HL-60 (cell line): ENCODE results near the gene NMNAT1.
A peak's percentile ranks its signal among the peaks of the same experiment; 100 is the strongest.
"Not testable (repeated sequence)": the region's sequence is repeated elsewhere in the genome, so short reads cannot be mapped to it uniquely, and the experiment has no call there.

Source experiments
- DNase-seq, 2 experiments: peaks; one replicate each; pipeline ENCODE4 v3.0.0-alpha.2; 2010 to 2020; ENCODE audit warnings: low read depth in 1 of 2, low spot score in 1 of 2
- H3K27ac ChIP-seq: fragments of 250-450 bp; sonication (Bioruptor Pico); replicated peaks from 2 replicates; pipeline ENCODE4 v1.5.1; 2020; ENCODE audit warnings: mild to moderate bottlenecking, moderate library complexity
- H3K27me3 ChIP-seq: fragments of 250-450 bp; sonication (Bioruptor Pico); 2 replicates; pipeline ENCODE4 v1.5.1; 2021; ENCODE audit warnings: mild to moderate bottlenecking, moderate library complexity; ENCODE audit not compliant: insufficient read depth, poor library complexity, severe bottlenecking
- H3K4me3 ChIP-seq: replicated peaks from 2 replicates; pipeline ENCODE4 v1.5.1; 2011; ENCODE audit warnings: mild to moderate bottlenecking, control low read depth, low read length; ENCODE audit not compliant: insufficient read depth
- CTCF ChIP-seq: IDR thresholded peaks from one replicate; pipeline ENCODE4 v1.5.1; 2011; ENCODE audit warnings: low read length, control low read depth, inconsistent platforms; ENCODE audit not compliant: insufficient read depth
- GABPA ChIP-seq: IDR thresholded peaks from 2 replicates; pipeline ENCODE4 v1.6.1; 2012; ENCODE audit warnings: low read depth
- POLR2AphosphoS5 ChIP-seq: IDR thresholded peaks from 2 replicates; pipeline ENCODE4 v1.6.1; 2012; ENCODE audit warnings: low read depth
- REST ChIP-seq: IDR thresholded peaks from 2 replicates; pipeline ENCODE4 v1.6.1; 2012; ENCODE audit warnings: low read depth; ENCODE audit not compliant: insufficient replicate concordance
- SPI1 ChIP-seq: IDR thresholded peaks from 2 replicates; pipeline ENCODE4 v1.6.1; 2012; ENCODE audit warnings: low read depth, mild to moderate bottlenecking, borderline replicate concordance

The NMNAT1 gene

GRCh38 chr1:10025354-10025753 lies 82.1 kb downstream of the NMNAT1 start:
- no peak for TF ChIP-seq POLR2AphosphoS5
- TF ChIP-seq SPI1 = no peak
- TF ChIP-seq CTCF = no peak
- no peak for TF ChIP-seq GABPA
- no peak for TF ChIP-seq REST
- DNase-seq = no peak
- Histone ChIP-seq H3K27ac (no peak overlapping the region), H3K4me3 (no peak overlapping the region), H3K27me3 (no peaks in the 10 kb centered on the region)

- H3K27ac ChIP-seq = no peak overlapping the region
- H3K27me3 ChIP-seq = no peaks in the 10 kb centered on the region
- no peak for DNase-seq
- TF ChIP-seq REST (no peak), CTCF (no peak), POLR2AphosphoS5 (no peak), GABPA (no peak), SPI1 (no peak)
- H3K4me3 ChIP-seq = no peak overlapping the region
These were observed 83.8 kb downstream of the NMNAT1 start for GRCh38 chr1:10027027-10027426.

- DNase-seq = peak; percentile 21 to 88
- H3K27me3 ChIP-seq = not testable (repeated sequence)
- H3K27ac ChIP-seq = peak overlapping the region; percentile 71
These were observed 85.8 kb downstream of the NMNAT1 start for GRCh38 chr1:10028956-10029500.

GRCh38 chr1:10031461-10031860 lies 88.2 kb downstream of the NMNAT1 start:
- no peak for TF ChIP-seq GABPA
- TF ChIP-seq POLR2AphosphoS5 = no peak
- no peak for TF ChIP-seq REST
- TF ChIP-seq SPI1 = no peak
- no peak for TF ChIP-seq CTCF
- no peak for DNase-seq
- H3K27ac ChIP-seq = no peak overlapping the region
- H3K4me3 ChIP-seq = no peak overlapping the region
- H3K27me3 ChIP-seq = no peaks in the 10 kb centered on the region

More at GRCh38 chr1:10028956-10029500, 85.8 kb downstream of the NMNAT1 start:
- H3K4me3 ChIP-seq = 0 out of 2 replicates have a peak overlapping the region, but pooled peaks have one; percentile 8
